Measurements from ENCODE around the gene PELI3. TPM values are rescaled to one million over a fixed set of nuclear protein-coding genes. Genes with fewer than 3 reads are reported as not detected.
"Not testable (repeated sequence)": the region's sequence is repeated elsewhere in the genome, so short reads cannot be mapped to it uniquely, and the experiment has no call there.

PELI3 gene
- total RNA-seq, 1 donor from 2014 or later = 14.6 TPM

DNA sequence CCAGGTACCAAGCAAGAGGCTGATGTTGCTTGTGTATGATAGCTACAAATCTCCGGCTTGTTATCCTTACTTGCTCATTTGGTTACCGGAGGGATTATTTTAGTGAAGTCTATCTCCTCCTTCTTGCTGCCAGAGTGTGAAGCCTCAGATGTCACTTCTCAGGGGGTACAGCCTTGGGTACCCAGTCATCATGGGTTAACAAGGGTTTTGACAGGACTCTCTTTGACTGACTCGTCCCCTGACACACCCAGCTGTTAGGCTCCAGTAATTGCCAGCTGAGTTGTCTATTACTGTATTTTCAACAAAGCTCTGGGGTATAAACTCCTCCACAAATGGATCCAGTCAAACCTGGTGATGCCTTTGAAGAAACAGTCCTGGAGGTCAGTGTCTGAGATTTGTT lies 11.9 kb upstream of the PELI3 start:
- Mint-ChIP-seq H3K4me1 (ENCODE audit: low read depth) (peaks cover 34% of the 10 kb centered on the region), H3K36me3 (ENCODE audit: low read depth) (no peaks in the 10 kb centered on the region), H3K27me3 (ENCODE audit: low read depth) (no peaks in the 10 kb centered on the region), H3K27ac (peak overlapping the region; percentile 47), H3K4me3 (ENCODE audit: low read depth) (no peak overlapping the region), H3K9me3 (no peaks in the 10 kb centered on the region)
- intact Hi-C loops (cut with micrococcal nuclease) = no loop called here
- no peak for DNase-seq (ENCODE audit: low spot score)

DNA sequence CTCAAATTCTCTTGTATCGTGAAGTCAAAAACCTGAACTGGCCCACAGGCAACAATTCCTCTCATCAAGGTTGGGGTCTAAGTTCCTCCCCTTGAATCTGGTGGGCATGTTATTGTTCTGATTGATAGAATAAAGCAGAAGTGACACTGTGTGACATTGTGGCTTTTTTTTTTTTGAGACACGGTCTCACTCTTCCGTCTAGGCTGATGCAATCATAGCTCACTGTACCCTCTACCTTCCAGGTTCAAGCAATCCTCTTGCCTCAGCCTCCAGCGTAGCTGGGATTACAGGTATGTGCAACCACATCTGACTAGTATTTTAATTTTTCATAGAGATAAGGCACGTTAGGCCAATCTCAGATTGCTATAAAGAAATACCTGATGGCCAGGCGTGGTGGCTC lies 8.9 kb upstream of the PELI3 start:
- H3K4me3 Mint-ChIP-seq (ENCODE audit: low read depth) = no peak overlapping the region
- no peak for DNase-seq (ENCODE audit: low spot score)
- peaks cover 38% of the 10 kb centered on the region for H3K4me1 Mint-ChIP-seq (ENCODE audit: low read depth)
- intact Hi-C loops (cut with micrococcal nuclease) = no loop called here
- peaks cover 14% of the 10 kb centered on the region for H3K9me3 Mint-ChIP-seq
- H3K36me3 Mint-ChIP-seq (ENCODE audit: low read depth) = peaks cover 7% of the 10 kb centered on the region
- no peaks in the 10 kb centered on the region for H3K27me3 Mint-ChIP-seq (ENCODE audit: low read depth)
- no peak overlapping the region for H3K27ac Mint-ChIP-seq

DNA sequence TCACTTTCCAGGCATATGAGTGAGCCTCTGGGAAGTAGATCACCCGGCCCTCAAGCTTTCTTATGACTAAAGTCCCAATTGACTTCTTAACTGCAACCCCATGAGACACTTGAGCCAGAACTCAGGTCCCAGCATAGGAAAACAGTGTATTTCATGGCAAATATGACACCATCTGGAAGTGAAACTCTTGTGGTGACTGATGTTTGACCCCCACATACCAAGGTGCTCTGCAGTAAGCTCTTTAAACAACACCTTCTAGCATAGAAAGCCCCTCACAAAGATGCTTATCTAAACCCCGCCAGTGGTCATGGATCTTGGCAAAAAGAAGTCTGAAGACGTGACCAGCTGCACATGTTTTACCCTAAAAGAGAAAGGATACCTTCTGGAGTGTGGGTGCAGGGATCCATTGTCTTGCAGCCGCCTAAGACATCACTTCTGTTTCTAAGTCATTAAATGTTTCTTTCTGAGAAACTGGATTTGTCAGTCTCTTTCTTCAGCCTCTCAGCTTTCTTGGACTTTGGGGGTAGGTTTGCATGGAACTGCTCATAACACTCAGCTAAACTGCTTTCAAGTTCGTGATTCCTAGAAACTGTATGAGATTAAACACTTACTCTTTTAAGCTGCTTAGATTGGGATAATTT lies 7.4 kb upstream of the PELI3 start:
- peak overlapping the region; percentile 2 for H3K4me3 Mint-ChIP-seq (ENCODE audit: low read depth)
- peaks cover 20% of the 10 kb centered on the region for H3K9me3 Mint-ChIP-seq
- peak overlapping the region; percentile 76 for H3K27ac Mint-ChIP-seq
- H3K4me1 Mint-ChIP-seq (ENCODE audit: low read depth) = peaks cover 35% of the 10 kb centered on the region
- no peaks in the 10 kb centered on the region for H3K27me3 Mint-ChIP-seq (ENCODE audit: low read depth)
- intact Hi-C loops (cut with micrococcal nuclease) = no loop called here
- H3K36me3 Mint-ChIP-seq (ENCODE audit: low read depth) = peaks cover 13% of the 10 kb centered on the region
- DNase-seq (ENCODE audit: low spot score) = no peak

DNA sequence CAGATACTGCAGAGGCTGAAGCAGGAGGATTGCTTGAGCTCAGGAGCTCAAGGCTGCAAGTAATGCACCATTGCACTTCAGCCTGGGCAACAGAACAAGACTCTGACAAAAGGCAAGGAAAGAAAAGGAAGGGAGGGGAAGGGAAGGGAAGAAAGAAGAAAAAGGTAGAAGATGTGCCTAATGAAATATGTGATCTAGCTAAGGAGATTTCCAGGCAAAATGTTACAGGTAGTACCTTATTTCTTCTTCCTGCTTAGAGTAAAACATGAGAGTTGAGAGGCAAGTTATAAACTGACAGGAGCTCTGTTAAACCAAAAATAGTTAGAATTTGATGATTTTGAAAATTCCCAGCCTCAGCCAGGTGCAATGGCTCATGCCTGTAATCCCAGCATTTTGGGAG lies 4.7 kb upstream of the PELI3 start:
- peaks cover 20% of the 10 kb centered on the region for H3K9me3 Mint-ChIP-seq
- no peak overlapping the region for H3K4me3 Mint-ChIP-seq (ENCODE audit: low read depth)
- intact Hi-C loops (cut with micrococcal nuclease) = no loop called here
- no peak for DNase-seq (ENCODE audit: low spot score)
- H3K27me3 Mint-ChIP-seq (ENCODE audit: low read depth) = no peaks in the 10 kb centered on the region
- no peak overlapping the region for H3K27ac Mint-ChIP-seq
- peaks cover 13% of the 10 kb centered on the region for H3K36me3 Mint-ChIP-seq (ENCODE audit: low read depth)
- H3K4me1 Mint-ChIP-seq (ENCODE audit: low read depth) = peaks cover 35% of the 10 kb centered on the region

DNA sequence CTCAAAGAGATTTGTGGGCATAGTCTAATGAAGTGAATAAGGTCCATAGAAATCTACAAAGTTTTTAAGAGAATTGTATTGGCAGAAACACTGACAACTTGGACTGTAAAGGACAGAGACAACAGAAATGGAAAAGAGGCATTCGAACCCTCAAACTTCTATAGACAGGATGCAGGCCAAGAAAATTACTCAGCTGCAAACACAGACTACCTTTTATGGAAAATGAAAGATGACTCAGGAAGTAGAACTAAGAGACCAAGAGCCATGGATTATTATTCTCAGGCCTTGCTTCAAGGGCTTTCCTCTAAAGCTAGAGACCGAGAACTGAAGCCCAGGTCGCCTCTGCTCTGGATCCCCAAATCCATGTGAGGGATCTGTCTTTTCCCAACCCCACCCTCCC lies 3.8 kb upstream of the PELI3 start:
- Mint-ChIP-seq H3K36me3 (ENCODE audit: low read depth) (peaks cover 13% of the 10 kb centered on the region), H3K27me3 (ENCODE audit: low read depth) (no peaks in the 10 kb centered on the region), H3K4me3 (ENCODE audit: low read depth) (no peak overlapping the region), H3K9me3 (peaks cover 20% of the 10 kb centered on the region), H3K27ac (peak overlapping the region; percentile 43), H3K4me1 (ENCODE audit: low read depth) (peaks cover 35% of the 10 kb centered on the region)
- intact Hi-C loops (cut with micrococcal nuclease) = no loop called here
- no peak for DNase-seq (ENCODE audit: low spot score)

DNA sequence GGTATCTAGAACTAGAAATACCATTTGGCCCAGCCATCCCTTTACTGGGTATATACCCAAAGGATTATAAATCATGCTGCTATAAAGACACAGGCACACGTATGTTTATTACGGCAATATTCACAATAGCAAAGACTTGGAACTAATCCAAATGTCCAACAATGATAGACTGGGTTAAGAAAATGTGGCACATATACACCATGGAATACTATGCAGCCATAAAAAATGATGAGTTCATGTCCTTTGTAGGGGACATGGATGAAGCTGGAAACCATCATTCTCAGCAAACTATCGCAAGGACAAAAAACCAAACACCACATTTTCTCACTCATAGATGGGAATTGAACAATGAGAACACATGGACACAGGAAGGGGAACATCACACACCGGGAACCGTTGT lies 2.6 kb upstream of the PELI3 start:
- intact Hi-C loops (cut with micrococcal nuclease); H3K27me3 Mint-ChIP-seq (ENCODE audit: low read depth); DNase-seq (ENCODE audit: low spot score); H3K4me3 Mint-ChIP-seq (ENCODE audit: low read depth); H3K27ac Mint-ChIP-seq: not testable (repeated sequence)
- H3K9me3 Mint-ChIP-seq = peaks cover 20% of the 10 kb centered on the region
- peaks cover 31% of the 10 kb centered on the region for H3K4me1 Mint-ChIP-seq (ENCODE audit: low read depth)
- peaks cover 13% of the 10 kb centered on the region for H3K36me3 Mint-ChIP-seq (ENCODE audit: low read depth)

DNA sequence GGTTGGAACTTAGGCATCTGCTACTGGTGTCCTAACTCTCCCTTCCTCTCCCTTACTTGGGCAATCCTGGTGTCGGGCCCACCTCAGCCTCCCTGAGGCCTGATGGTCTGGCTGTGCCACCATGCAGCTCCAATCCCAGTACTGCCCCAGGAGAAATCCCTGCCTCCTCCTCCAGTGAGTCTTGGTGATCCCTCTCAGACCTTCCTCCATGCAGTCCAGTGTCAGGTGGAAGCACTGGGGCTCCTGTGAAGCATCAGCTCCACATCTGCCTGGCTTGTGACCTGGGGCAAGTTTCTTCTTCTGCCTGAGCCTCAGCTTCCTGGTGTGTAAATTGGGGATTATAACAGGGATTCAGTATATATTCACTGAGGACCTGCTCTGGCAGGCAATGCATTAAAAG lies 1.8 kb upstream of the PELI3 start:
- intact Hi-C loops (cut with micrococcal nuclease) = no loop called here
- Mint-ChIP-seq H3K4me1 (ENCODE audit: low read depth) (peaks cover 26% of the 10 kb centered on the region), H3K4me3 (ENCODE audit: low read depth) (no peak overlapping the region), H3K27me3 (ENCODE audit: low read depth) (no peaks in the 10 kb centered on the region), H3K27ac (no peak overlapping the region), H3K36me3 (ENCODE audit: low read depth) (peaks cover 13% of the 10 kb centered on the region), H3K9me3 (peaks cover 20% of the 10 kb centered on the region)
- no peak for DNase-seq (ENCODE audit: low spot score)

DNA sequence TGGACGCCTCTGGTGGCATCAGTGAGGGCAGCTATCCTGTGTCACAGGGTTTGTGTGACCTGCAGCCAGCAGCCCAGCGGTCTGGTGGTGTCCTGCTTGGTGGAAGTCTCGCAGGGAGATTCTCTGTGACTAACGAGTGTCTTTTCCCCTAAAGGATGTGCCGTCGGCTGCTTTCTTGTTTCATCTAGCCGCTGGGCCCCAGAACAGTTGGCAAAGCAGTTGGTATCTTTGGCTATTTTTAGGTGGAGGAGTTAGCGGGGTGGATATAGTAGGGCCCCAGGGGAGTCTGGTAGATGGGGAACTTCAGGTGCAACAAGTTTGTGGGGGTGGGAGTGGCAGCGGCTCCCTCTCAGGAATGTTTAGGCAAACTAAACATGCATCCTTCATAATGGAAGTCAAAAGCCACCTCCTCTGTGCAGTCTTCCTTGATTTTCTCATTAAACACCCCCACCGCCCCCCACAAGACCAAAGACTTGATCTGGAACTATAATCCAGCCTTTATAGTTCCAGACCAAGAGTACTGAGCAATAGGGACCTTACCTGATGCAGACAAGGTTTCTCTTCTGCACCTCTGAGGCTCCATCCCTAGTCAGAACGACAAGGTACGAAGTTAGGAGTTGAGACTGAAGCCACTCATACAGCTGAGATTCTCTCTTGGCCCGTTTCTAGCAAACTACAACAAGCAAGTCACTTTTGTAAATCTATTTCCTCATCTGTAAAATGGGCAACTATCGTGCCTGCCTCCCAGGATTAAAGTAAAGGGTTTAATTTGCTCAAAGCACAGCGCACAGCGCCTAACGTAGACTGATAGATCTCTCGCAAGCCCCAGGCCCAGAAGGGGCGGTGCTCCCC lies 1.1 kb upstream of the PELI3 start:
- Mint-ChIP-seq H3K36me3 (ENCODE audit: low read depth) (peaks cover 15% of the 10 kb centered on the region), H3K4me3 (ENCODE audit: low read depth) (peak overlapping the region; percentile 82), H3K9me3 (peaks cover 20% of the 10 kb centered on the region), H3K27me3 (ENCODE audit: low read depth) (no peaks in the 10 kb centered on the region), H3K27ac (peak overlapping the region; percentile 72), H3K4me1 (ENCODE audit: low read depth) (peaks cover 29% of the 10 kb centered on the region)
- intact Hi-C loops (cut with micrococcal nuclease) = loop anchor here (1.0 kb wide), 2 partner anchors 15 to 26 kb away; partner anchors contain the start of gene DPP3
- no peak for DNase-seq (ENCODE audit: low spot score)

DNA sequence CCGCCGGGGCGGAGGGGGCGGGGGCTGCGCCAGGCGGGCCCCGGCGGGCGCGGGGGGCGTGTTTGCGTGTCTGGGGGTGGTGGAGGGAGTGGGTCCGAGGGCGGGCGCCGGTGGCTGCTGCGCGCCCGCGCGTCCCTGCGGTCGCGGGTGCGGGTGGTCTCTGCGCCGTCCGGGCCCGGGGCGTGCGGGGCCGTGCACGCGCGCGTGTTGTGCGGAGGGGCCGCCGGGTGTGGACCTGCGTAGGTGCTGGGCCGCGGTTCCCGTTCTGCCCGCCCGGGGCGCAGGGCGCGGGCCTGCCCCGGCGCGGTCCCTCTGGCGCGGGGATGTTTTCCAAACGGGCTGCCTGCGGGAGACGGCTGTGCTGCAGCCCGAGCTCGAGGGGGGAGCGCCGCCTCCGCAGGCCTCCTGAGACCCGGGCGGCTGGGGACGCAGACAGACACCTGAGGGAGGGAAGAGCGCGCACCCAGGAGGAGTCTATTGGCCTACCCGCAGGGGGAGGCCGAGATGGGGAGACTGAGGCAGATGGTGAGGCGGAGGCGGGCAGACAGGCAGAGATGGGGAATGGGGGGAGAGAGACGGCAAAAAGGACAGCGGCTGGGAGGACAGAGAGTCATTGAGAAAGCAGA lies 442 bp downstream of the PELI3 start:
- no peak for DNase-seq (ENCODE audit: low spot score)
- intact Hi-C loops (cut with micrococcal nuclease) = no loop called here
- H3K36me3 Mint-ChIP-seq (ENCODE audit: low read depth) = peaks cover 10% of the 10 kb centered on the region
- H3K4me1 Mint-ChIP-seq (ENCODE audit: low read depth) = peaks cover 27% of the 10 kb centered on the region
- H3K27me3 Mint-ChIP-seq (ENCODE audit: low read depth) = no peaks in the 10 kb centered on the region
- H3K9me3 Mint-ChIP-seq = peaks cover 11% of the 10 kb centered on the region
- peak overlapping the region; percentile 81 for H3K27ac Mint-ChIP-seq
- peak overlapping the region; percentile 91 for H3K4me3 Mint-ChIP-seq (ENCODE audit: low read depth)

DNA sequence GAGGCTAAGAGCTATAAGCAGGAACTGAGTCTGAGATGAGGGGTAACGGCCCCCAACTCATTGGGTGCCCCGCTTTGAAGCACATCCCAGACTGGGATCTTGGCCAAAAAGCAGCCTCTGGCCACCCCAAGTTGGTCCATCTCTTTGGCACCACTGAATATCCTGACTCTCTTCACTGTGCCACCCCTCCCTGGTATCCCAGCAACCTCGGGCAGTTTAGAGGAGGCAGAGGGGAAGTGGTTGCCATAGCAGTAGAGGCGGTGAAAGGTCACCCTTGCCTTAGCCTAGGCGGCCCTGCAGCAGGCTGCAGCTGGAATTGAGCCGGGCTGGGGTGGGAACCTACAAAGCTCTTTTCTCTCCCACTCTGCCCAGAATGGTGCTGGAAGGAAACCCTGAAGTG lies 1.1 kb downstream of the PELI3 start:
- DNase-seq (ENCODE audit: low spot score) = no peak
- H3K4me3 Mint-ChIP-seq (ENCODE audit: low read depth) = peak overlapping the region; percentile 91
- peaks cover 26% of the 10 kb centered on the region for H3K4me1 Mint-ChIP-seq (ENCODE audit: low read depth)
- H3K27me3 Mint-ChIP-seq (ENCODE audit: low read depth) = no peaks in the 10 kb centered on the region
- H3K27ac Mint-ChIP-seq = peak overlapping the region; percentile 81
- H3K9me3 Mint-ChIP-seq = peaks cover 7% of the 10 kb centered on the region
- H3K36me3 Mint-ChIP-seq (ENCODE audit: low read depth) = peaks cover 12% of the 10 kb centered on the region
- intact Hi-C loops (cut with micrococcal nuclease) = no loop called here

DNA sequence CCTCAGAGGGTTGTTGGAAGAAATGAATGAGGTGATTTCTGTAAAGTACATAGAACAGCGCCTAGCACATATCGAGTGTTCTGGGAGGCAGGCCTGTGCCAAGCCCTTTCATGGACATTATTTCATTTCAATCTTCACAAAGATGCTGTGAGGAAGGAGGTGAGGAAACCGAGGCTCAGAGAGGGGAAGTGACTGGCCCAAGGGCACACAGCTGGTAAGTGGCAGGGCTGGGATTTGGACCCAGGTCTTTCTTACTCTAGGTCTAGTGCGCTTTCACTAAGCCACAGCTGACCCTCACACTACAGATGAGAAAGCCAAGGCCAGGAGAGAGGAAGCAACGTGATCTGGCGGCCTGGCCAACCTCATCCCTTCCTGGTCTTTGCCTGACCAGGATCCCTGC lies 2.0 kb downstream of the PELI3 start:
- Mint-ChIP-seq H3K4me1 (ENCODE audit: low read depth) (peaks cover 20% of the 10 kb centered on the region), H3K9me3 (no peaks in the 10 kb centered on the region), H3K4me3 (ENCODE audit: low read depth) (peak overlapping the region; percentile 91), H3K27me3 (ENCODE audit: low read depth) (no peaks in the 10 kb centered on the region), H3K27ac (no peak overlapping the region), H3K36me3 (ENCODE audit: low read depth) (peaks cover 5% of the 10 kb centered on the region)
- intact Hi-C loops (cut with micrococcal nuclease) = no loop called here
- DNase-seq (ENCODE audit: low spot score) = no peak

DNA sequence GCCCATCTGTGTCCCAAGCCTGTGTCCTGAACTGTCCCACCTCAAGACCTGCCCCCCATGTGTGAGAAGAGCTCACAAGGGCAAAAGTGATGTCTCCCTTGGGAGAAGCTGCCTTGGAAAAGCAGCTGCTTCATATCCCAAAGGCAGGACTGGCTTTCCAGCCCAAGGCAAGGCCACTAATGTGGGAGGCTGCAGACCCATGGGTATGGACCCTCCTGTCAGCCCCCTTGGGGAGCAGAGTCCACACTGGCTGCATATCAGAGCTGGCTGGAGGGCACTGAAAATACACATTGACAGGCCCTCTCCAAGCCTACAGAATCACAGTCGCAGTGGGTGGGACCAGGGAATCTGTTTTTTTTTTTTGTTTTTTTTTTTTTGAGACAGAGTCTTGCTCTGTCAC lies 2.7 kb downstream of the PELI3 start:
- no peak overlapping the region for H3K4me3 Mint-ChIP-seq (ENCODE audit: low read depth)
- H3K27me3 Mint-ChIP-seq (ENCODE audit: low read depth) = no peaks in the 10 kb centered on the region
- H3K27ac Mint-ChIP-seq = no peak overlapping the region
- intact Hi-C loops (cut with micrococcal nuclease) = no loop called here
- no peak for DNase-seq (ENCODE audit: low spot score)
- H3K4me1 Mint-ChIP-seq (ENCODE audit: low read depth) = peaks cover 20% of the 10 kb centered on the region
- H3K36me3 Mint-ChIP-seq (ENCODE audit: low read depth) = peaks cover 10% of the 10 kb centered on the region
- H3K9me3 Mint-ChIP-seq = no peaks in the 10 kb centered on the region

DNA sequence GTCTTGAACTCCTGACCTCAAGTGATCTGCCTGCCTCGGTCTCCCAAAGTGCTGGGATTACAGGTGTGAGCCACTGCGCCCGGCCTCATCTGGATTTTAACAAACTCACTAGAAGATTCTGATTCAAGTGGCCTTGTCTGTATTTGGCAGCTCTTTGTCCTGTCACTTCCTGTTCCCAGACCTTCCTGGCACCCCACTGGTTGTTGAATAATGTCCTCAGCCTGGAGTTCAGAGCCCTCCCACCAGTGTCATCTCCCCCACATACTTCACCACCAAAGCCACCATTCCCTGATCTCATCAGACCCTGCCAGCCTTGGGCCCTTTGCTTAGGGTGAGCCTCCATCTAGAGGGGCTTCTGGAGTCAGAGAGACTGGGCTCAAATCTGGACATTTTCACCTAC lies 3.3 kb downstream of the PELI3 start:
- Mint-ChIP-seq H3K27me3 (ENCODE audit: low read depth) (no peaks in the 10 kb centered on the region), H3K36me3 (ENCODE audit: low read depth) (peaks cover 10% of the 10 kb centered on the region), H3K27ac (peak overlapping the region; percentile 5), H3K4me1 (ENCODE audit: low read depth) (peaks cover 18% of the 10 kb centered on the region), H3K4me3 (ENCODE audit: low read depth) (no peak overlapping the region), H3K9me3 (no peaks in the 10 kb centered on the region)
- DNase-seq (ENCODE audit: low spot score) = no peak
- intact Hi-C loops (cut with micrococcal nuclease) = no loop called here

Measured in activated T-helper 2 cell treated with anti-CD3 and anti-CD28 coated beads, Interferon-gamma antibody, Interleukin-2, Interleukin-4, amounts not matched to agents 10 μg/mL and 5 μg/mL and 100 μg/mL, durations not matched to agents 14 hours and 24 hours and 36 hours (primary cell).